Esophagus muscularis mucosa (tissue), 4 donors: ENCODE data around the gene TNPO1. TPM values are rescaled to one million over a fixed set of nuclear protein-coding genes. Genes with fewer than 3 reads are reported as not detected.
A peak's percentile ranks its signal among the peaks of the same experiment; 100 is the strongest.

Experiments
- DNase-seq: peaks from one replicate; pipeline ENCODE4 v3.0.0-alpha.2; 2017; ENCODE audit errors: extremely low spot score
- H3K27ac ChIP-seq, 4 donors: fragments of 200-600 bp; sonication (generic); replicated peaks in 1 of 4; 1 replicate in 3 of 4; 2 replicates in 1 of 4; pipeline ENCODE4 v1.5.1; 2016 to 2019; ENCODE audit warnings: mild to moderate bottlenecking in 1 of 4
- H3K27me3 ChIP-seq, 4 donors: fragments of 200-600 bp; sonication (generic); one replicate each; pipeline versions ENCODE4 v1.5.1 to v1.6.0; 2016 to 2019
- H3K36me3 ChIP-seq, 4 donors: fragments of 200-600 bp; sonication (generic); one replicate each; pipeline ENCODE4 v1.5.1; 2016 to 2019
- H3K4me1 ChIP-seq, 4 donors: fragments of 200-600 bp; sonication (generic); one replicate each; pipeline ENCODE4 v1.5.1; 2016 to 2019
- H3K4me3 ChIP-seq, 4 donors: fragments of 200-600 bp; sonication (generic); 1 replicate in 2 of 4; 2 replicates in 2 of 4; pipeline ENCODE4 v1.5.1; 2016 to 2019; ENCODE audit warnings: mild to moderate bottlenecking in 4 of 4, moderate library complexity in 1 of 4
- H3K9me3 ChIP-seq, 4 donors: fragments of 200-600 bp; sonication (generic); 1 replicate in 3 of 4; 2 replicates in 1 of 4; pipeline ENCODE4 v1.5.1; 2016 to 2019
- CTCF ChIP-seq, 3 experiments: fragments of 200-600 bp in 2 of 3; fragments of 450-650 bp in 1 of 3; sonication (generic) in 2 of 3; IDR thresholded peaks; one replicate each; pipeline ENCODE4 v1.5.1; 2017 to 2019; ENCODE audit warnings: antibody characterized with exemption in 3 of 3, mild to moderate bottlenecking in 2 of 3, moderate library complexity in 1 of 3
- EP300 ChIP-seq: sonication (generic); formaldehyde crosslinking; IDR thresholded peaks from one replicate; pipeline ENCODE4 v1.6.1; 2017; ENCODE audit warnings: antibody characterized with exemption
- POLR2A ChIP-seq: fragments of 450-650 bp; IDR thresholded peaks from one replicate; pipeline ENCODE4 v1.6.1; 2017; ENCODE audit warnings: antibody characterized with exemption, moderate library complexity, mild to moderate bottlenecking, low read depth
- POLR2AphosphoS5 ChIP-seq, 2 donors: sonication (generic); formaldehyde crosslinking; IDR thresholded peaks; one replicate each; pipeline ENCODE4 v1.6.1; 2017; ENCODE audit warnings: antibody characterized with exemption in 2 of 2
- WGBS: methylation state at CpG from one replicate; pipeline ENCODE4 v1.1.5; 2018; 5-methylcytosine and 5-hydroxymethylcytosine counted together
- intact Hi-C: fragments of 100-400 bp; cut with DNase I; formaldehyde crosslinking; loops from one replicate; pipeline ENCODE4 v1.15.1; 2023
- total RNA-seq, 4 donors: library from RNA; depleted of rRNA; stranded (reverse); fragments of >200 nt; gene quantifications; one replicate each; pipeline versions ENCODE4 v1.1.0 to v1.2.1, GENCODE V29; 2016

Gene TNPO1
- total RNA-seq, 4 donors from 2014 or later = 67.8 to 81.8 (median 71.3) TPM

GRCh38 chr5:72908664-72909063 lies 92.2 kb downstream of the TNPO1 start:
- no peak overlapping the region for H3K27ac ChIP-seq
- intact Hi-C loops = no loop called here
- H3K36me3 ChIP-seq = peaks cover 36 to 75% (median 49%) of the 10 kb centered on the region in 4 donors
- DNase-seq = no peak
- TF ChIP-seq POLR2A = no peak
- no peak for TF ChIP-seq CTCF (IDR thresholded peaks at IDR 0.05)
- TF ChIP-seq EP300 = no peak
- no peak for TF ChIP-seq POLR2AphosphoS5 (IDR thresholded peaks at IDR 0.05)
- H3K4me3 ChIP-seq = no peak overlapping the region
- 87% methylated on average over 6 of the region's 6 CpGs for WGBS
- no peaks in the 10 kb centered on the region for H3K27me3 ChIP-seq
- H3K4me1 ChIP-seq = no peaks in the 10 kb centered on the region
- no peaks in the 10 kb centered on the region for H3K9me3 ChIP-seq

- DNase-seq = no peak
- intact Hi-C loops = no loop called here
- no peak overlapping the region for H3K4me3 ChIP-seq
- no peak overlapping the region for H3K27ac ChIP-seq
- no peaks in the 10 kb centered on the region for H3K4me1 ChIP-seq
- H3K9me3 ChIP-seq = no peaks in the 10 kb centered on the region
- H3K27me3 ChIP-seq = no peaks in the 10 kb centered on the region
- peaks cover 0 to 4% (median 0%) of the 10 kb centered on the region in 4 donors for H3K36me3 ChIP-seq
- 84% methylated on average over 1 of the region's 1 CpG for WGBS
- TF ChIP-seq POLR2AphosphoS5 (IDR thresholded peaks at IDR 0.05) (no peak), EP300 (no peak), POLR2A (no peak), CTCF (IDR thresholded peaks at IDR 0.05) (no peak)
Observed at GRCh38 chr5:72917371-72917776, 100.9 kb downstream of the TNPO1 start.

- no peaks in the 10 kb centered on the region for H3K27me3 ChIP-seq
- TF ChIP-seq EP300 (no peak), CTCF (IDR thresholded peaks at IDR 0.05) (peak in 1 of 3 experiments; percentile 29)
- H3K36me3 ChIP-seq = no peaks in the 10 kb centered on the region
- no peak overlapping the region for H3K4me3 ChIP-seq
- H3K4me1 ChIP-seq = no peaks in the 10 kb centered on the region
- 28% methylated on average over 4 of the region's 4 CpGs for WGBS
- intact Hi-C loops = no loop called here
- no peak overlapping the region for H3K27ac ChIP-seq
- H3K9me3 ChIP-seq = no peaks in the 10 kb centered on the region
- DNase-seq = no peak
Observed at GRCh38 chr5:72920690-72921502, 104.4 kb downstream of the TNPO1 start.

GRCh38 chr5:72921886-72922285 lies 105.4 kb downstream of the TNPO1 start:
- H3K4me1 ChIP-seq = no peaks in the 10 kb centered on the region
- no peak overlapping the region for H3K27ac ChIP-seq
- no peaks in the 10 kb centered on the region for H3K9me3 ChIP-seq
- H3K36me3 ChIP-seq = no peaks in the 10 kb centered on the region
- TF ChIP-seq EP300 (no peak), CTCF (IDR thresholded peaks at IDR 0.05) (no peak), POLR2AphosphoS5 (IDR thresholded peaks at IDR 0.05) (no peak), POLR2A (no peak)
- no peak overlapping the region for H3K4me3 ChIP-seq
- intact Hi-C loops = no loop called here
- DNase-seq = no peak
- WGBS = 89% methylated on average over 2 of the region's 2 CpGs
- H3K27me3 ChIP-seq = no peaks in the 10 kb centered on the region

- no peak for TF ChIP-seq POLR2AphosphoS5 (IDR thresholded peaks at IDR 0.05)
- no peak for TF ChIP-seq POLR2A
- no peak for TF ChIP-seq EP300
- no peak for TF ChIP-seq CTCF (IDR thresholded peaks at IDR 0.05)
- WGBS = 76% methylated on average over 1 of the region's 1 CpG
- H3K9me3 ChIP-seq = no peaks in the 10 kb centered on the region
- H3K36me3 ChIP-seq = no peaks in the 10 kb centered on the region
- H3K4me3 ChIP-seq = no peak overlapping the region
- intact Hi-C loops = no loop called here
- no peaks in the 10 kb centered on the region for H3K4me1 ChIP-seq
- no peak overlapping the region for H3K27ac ChIP-seq
- no peak for DNase-seq
- no peaks in the 10 kb centered on the region for H3K27me3 ChIP-seq
Observed at GRCh38 chr5:72922422-72922821, 106.0 kb downstream of the TNPO1 start.
